Measurements from ENCODE around the gene ZNF790. TPM values are rescaled to one million over a fixed set of nuclear protein-coding genes. Genes with fewer than 3 reads are reported as not detected.
A peak's percentile ranks its signal among the peaks of the same experiment; 100 is the strongest.
"Not testable (repeated sequence)": the region's sequence is repeated elsewhere in the genome, so short reads cannot be mapped to it uniquely, and the experiment has no call there.

Gene ZNF790
- total RNA-seq, 1 experiment from 2014 or later: 6.8 TPM

GRCh38 chr19:36797786-36798108 lies 40.4 kb downstream of the ZNF790 start:
- peaks cover 41% of the 10 kb centered on the region for H3K36me3 Mint-ChIP-seq
- peaks cover 7% of the 10 kb centered on the region for H3K4me1 Mint-ChIP-seq
- CTCF ChIA-PET: interaction anchor here (0.9 kb wide), 1 partner anchor 25 kb away, joined by 3 read pairs; the partner anchor contains the start of gene ZNF850
- no peak for ATAC-seq
- TF ChIP-seq TEAD4 (CRISPR knock-in tag; IDR thresholded peaks at IDR 0.05): no peak
- TF ChIP-seq, protein P1, sequence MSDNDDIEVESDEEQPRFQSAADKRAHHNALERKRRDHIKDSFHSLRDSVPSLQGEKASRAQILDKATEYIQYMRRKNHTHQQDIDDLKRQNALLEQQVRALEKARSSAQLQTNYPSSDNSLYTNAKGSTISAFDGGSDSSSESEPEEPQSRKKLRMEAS (CRISPR knock-in tag; IDR thresholded peaks at IDR 0.05): 0 out of 2 replicates have a peak, but pooled peaks have one; percentile 7
- TF ChIP-seq SP1 (CRISPR knock-in tag; conservative IDR thresholded peaks at IDR 0.05): no peak
- peak overlapping the region; percentile 87 for H3K4me3 Mint-ChIP-seq
- no peaks in the 10 kb centered on the region; the same call in 1 of the 2 replicates for H3K27me3 Mint-ChIP-seq (ENCODE audit: low read depth)
- DNase-seq (ENCODE audit: low spot score): no peak
- POLR2A ChIA-PET: interaction anchor here (1.0 kb wide), 1 partner anchor 25 kb away, joined by 4 read pairs; the partner anchor contains the start of gene ZNF850
- H3K27ac Mint-ChIP-seq: peak overlapping the region; percentile 45
- H3K9me3 Mint-ChIP-seq: peaks cover 23% of the 10 kb centered on the region

GRCh38 chr19:36796714-36796992 lies 41.5 kb downstream of the ZNF790 start:
- ChIA-PET CTCF (interaction anchor here (0.9 kb wide), 1 partner anchor 24 kb away, joined by 3 read pairs; the partner anchor contains the start of gene ZNF850), POLR2A (interaction anchor here (1.0 kb wide), 2 partner anchors 24 to 54 kb away, joined by 4 read pairs; partner anchors contain the start of genes ZNF345 and ZNF850)
- Mint-ChIP-seq H3K4me3 (peak overlapping the region; percentile 87), H3K4me1 (peaks cover 11% of the 10 kb centered on the region), H3K27ac (peak overlapping the region; percentile 60), H3K9me3 (peaks cover 28% of the 10 kb centered on the region), H3K36me3 (peaks cover 35% of the 10 kb centered on the region), H3K27me3 (ENCODE audit: low read depth) (no peaks in the 10 kb centered on the region; the same call in 1 of the 2 replicates)
- ATAC-seq (no peak), DNase-seq (ENCODE audit: low spot score) (no peak)
- TF ChIP-seq, protein P2, sequence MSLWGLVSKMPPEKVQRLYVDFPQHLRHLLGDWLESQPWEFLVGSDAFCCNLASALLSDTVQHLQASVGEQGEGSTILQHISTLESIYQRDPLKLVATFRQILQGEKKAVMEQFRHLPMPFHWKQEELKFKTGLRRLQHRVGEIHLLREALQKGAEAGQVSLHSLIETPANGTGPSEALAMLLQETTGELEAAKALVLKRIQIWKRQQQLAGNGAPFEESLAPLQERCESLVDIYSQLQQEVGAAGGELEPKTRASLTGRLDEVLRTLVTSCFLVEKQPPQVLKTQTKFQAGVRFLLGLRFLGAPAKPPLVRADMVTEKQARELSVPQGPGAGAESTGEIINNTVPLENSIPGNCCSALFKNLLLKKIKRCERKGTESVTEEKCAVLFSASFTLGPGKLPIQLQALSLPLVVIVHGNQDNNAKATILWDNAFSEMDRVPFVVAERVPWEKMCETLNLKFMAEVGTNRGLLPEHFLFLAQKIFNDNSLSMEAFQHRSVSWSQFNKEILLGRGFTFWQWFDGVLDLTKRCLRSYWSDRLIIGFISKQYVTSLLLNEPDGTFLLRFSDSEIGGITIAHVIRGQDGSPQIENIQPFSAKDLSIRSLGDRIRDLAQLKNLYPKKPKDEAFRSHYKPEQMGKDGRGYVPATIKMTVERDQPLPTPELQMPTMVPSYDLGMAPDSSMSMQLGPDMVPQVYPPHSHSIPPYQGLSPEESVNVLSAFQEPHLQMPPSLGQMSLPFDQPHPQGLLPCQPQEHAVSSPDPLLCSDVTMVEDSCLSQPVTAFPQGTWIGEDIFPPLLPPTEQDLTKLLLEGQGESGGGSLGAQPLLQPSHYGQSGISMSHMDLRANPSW (CRISPR knock-in tag; conservative IDR thresholded peaks at IDR 0.05; ENCODE audit: low read depth): no peak
- TF ChIP-seq NFE2L1 (CRISPR knock-in tag; IDR thresholded peaks at IDR 0.05) (no peak), AFF4 (CRISPR knock-in tag; IDR thresholded peaks at IDR 0.05; ENCODE audit: borderline replicate concordance) (no peak), TEAD4 (CRISPR knock-in tag; IDR thresholded peaks at IDR 0.05) (no peak), CTCF (IDR thresholded peaks at IDR 0.05) (no peak), SP1 (CRISPR knock-in tag; conservative IDR thresholded peaks at IDR 0.05) (no peak), ESRRA (CRISPR knock-in tag; IDR thresholded peaks at IDR 0.05; ENCODE audit: borderline replicate concordance) (no peak), ZSCAN18 (CRISPR knock-in tag; IDR thresholded peaks at IDR 0.05) (no peak), SOX15 (CRISPR knock-in tag; IDR thresholded peaks at IDR 0.05) (no peak), CREB1 (CRISPR knock-in tag; IDR thresholded peaks at IDR 0.05) (no peak), NFYB (CRISPR knock-in tag; conservative IDR thresholded peaks at IDR 0.05; ENCODE audit: low read depth) (no peak), TEAD1 (CRISPR knock-in tag; IDR thresholded peaks at IDR 0.05) (no peak)
- TF ChIP-seq, protein P3, sequence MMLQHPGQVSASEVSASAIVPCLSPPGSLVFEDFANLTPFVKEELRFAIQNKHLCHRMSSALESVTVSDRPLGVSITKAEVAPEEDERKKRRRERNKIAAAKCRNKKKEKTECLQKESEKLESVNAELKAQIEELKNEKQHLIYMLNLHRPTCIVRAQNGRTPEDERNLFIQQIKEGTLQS (CRISPR knock-in tag; conservative IDR thresholded peaks at IDR 0.05): no peak

DNA sequence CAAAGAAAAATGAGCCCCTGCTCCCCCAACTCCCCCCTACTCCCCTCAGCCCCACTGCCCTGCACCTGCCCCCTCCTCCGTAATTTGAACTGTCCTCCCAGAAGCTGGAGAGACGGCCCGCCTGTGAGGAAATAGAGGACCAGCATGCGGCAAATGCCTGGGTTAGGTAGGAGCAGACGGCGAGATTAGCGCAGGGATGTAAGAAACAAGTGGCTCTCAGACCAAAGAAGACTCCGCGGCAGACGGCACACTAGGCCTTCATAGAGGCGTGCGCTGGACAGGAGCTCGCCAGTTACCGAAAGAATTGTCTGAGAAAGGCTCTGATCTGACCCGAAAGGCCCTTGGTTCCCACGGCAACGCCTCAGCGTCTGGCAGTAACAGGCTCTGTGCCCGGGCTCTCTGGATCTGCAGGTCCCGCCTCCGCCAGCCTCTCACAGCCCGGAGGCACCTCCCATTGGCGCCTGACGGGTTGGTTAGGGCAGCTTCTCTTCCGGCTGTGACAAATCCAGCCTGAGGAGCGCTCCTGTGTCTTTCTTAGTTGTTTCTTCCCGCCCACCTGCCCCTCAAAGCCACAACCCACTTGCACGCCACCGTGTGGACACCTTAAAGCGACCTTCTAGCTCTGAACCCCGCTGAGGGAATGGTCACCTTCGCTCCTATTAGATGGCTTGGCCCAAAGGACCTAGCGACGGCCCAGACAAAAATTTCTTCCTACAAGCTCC lies 46.6 kb downstream of the ZNF790 start:
- DNase-seq (ENCODE audit: low spot score) (peak; percentile 69), ATAC-seq (peak; percentile 100)
- Mint-ChIP-seq H3K4me3 (peak overlapping the region; percentile 74), H3K9me3 (peaks cover 21% of the 10 kb centered on the region), H3K27ac (peak overlapping the region; percentile 53; the same call in 1 of the 2 replicates)
- not testable (repeated sequence) for H3K4me1 Mint-ChIP-seq; H3K27me3 Mint-ChIP-seq (ENCODE audit: low read depth); H3K36me3 Mint-ChIP-seq
- ChIA-PET CTCF (interaction anchor here (0.6 to 1.6 kb wide), 5 partner anchors 11 to 104 kb away, joined by 3 to 8 read pairs (median 4); partner anchors contain the start of genes ZNF345, ZNF567 and ZNF850), POLR2A (interaction anchor here (0.5 to 1.5 kb wide), 3 partner anchors 20 to 49 kb away, joined by 3 to 4 read pairs (median 3); no protein-coding TSS in a partner anchor)

Data from WTC11 (cell line).